Mesendoderm (in vitro differentiated cells): Measurements from ENCODE around the gene IPO11. TPM values are rescaled to one million over a fixed set of nuclear protein-coding genes. Genes with fewer than 3 reads are reported as not detected.

ENCODE experiments used
- DNase-seq: peaks from one replicate; pipeline ENCODE4 v3.0.0; 2013
- H2AK5ac ChIP-seq: 2 replicates; pipeline ENCODE4 v1.6.1; 2013; ENCODE audit warnings: low read length, inconsistent platforms
- H2BK120ac ChIP-seq: 2 replicates; pipeline ENCODE4 v1.6.1; 2013; ENCODE audit warnings: low read depth, mild to moderate bottlenecking, low read length, moderate library complexity, mixed read lengths
- H2BK15ac ChIP-seq: replicated peaks from 2 replicates; pipeline ENCODE4 v1.6.1; 2013; ENCODE audit warnings: low read depth, mild to moderate bottlenecking, moderate library complexity
- H2BK5ac ChIP-seq: 2 replicates; pipeline ENCODE4 v1.6.1; 2013; ENCODE audit warnings: low read length, inconsistent platforms
- H3K18ac ChIP-seq: 2 replicates; pipeline ENCODE4 v1.6.1; 2013; ENCODE audit warnings: mild to moderate bottlenecking, low read length, mixed read lengths
- H3K23ac ChIP-seq: one replicate; pipeline ENCODE4 v1.6.1; 2013; ENCODE audit warnings: low read length
- H3K27ac ChIP-seq: 2 replicates; pipeline ENCODE4 v1.5.1; 2013; ENCODE audit warnings: low read depth, mild to moderate bottlenecking, inconsistent platforms, low read length, moderate library complexity
- H3K27me3 ChIP-seq: 2 replicates; pipeline ENCODE4 v1.6.1; 2013; ENCODE audit warnings: low read length, control low read depth, mild to moderate bottlenecking, inconsistent platforms; ENCODE audit not compliant: insufficient read depth, poor library complexity
- H3K36me3 ChIP-seq: 2 replicates; pipeline ENCODE4 v1.6.1; 2013; ENCODE audit warnings: low read length, inconsistent platforms; ENCODE audit not compliant: control insufficient read depth, insufficient read depth
- H3K4ac ChIP-seq: one replicate; pipeline ENCODE4 v1.6.1; 2013; ENCODE audit warnings: low read depth, mild to moderate bottlenecking, low read length, moderate library complexity
- H3K4me1 ChIP-seq: 2 replicates; pipeline ENCODE4 v1.6.1; 2013; ENCODE audit warnings: low read depth, low read length, inconsistent platforms; ENCODE audit not compliant: control insufficient read depth
- H3K4me2 ChIP-seq: 2 replicates; pipeline ENCODE4 v1.6.1; 2013; ENCODE audit warnings: low read length
- H3K4me3 ChIP-seq: 2 replicates; pipeline ENCODE4 v1.5.1; 2013; ENCODE audit warnings: mild to moderate bottlenecking, low read length
- H3K56ac ChIP-seq: one replicate; pipeline ENCODE4 v1.6.1; 2013; ENCODE audit warnings: low read length
- H3K79me1 ChIP-seq: 2 replicates; pipeline ENCODE4 v1.6.1; 2013; ENCODE audit warnings: low read length, inconsistent platforms
- H3K79me2 ChIP-seq: 2 replicates; pipeline ENCODE4 v1.6.1; 2013; ENCODE audit warnings: mild to moderate bottlenecking, low read length; ENCODE audit not compliant: control insufficient read depth, insufficient read depth
- H3K9ac ChIP-seq: 2 replicates; pipeline ENCODE4 v1.6.1; 2013; ENCODE audit warnings: low read length, inconsistent platforms
- H4K5ac ChIP-seq: one replicate; pipeline ENCODE4 v1.6.1; 2013; ENCODE audit warnings: low read length
- H4K8ac ChIP-seq: one replicate; pipeline ENCODE4 v1.6.1; 2013; ENCODE audit warnings: low read depth, mild to moderate bottlenecking, control low read depth, low read length, moderate library complexity
- WGBS: extraction: QIAGEN DNeasy Blood & Tissue Kit; methylation state at CpG from one replicate; pipeline ENCODE4 v1.1.7; 2013; ENCODE audit warnings: low lambda C conversion rate, missing lambda C conversion rate; ENCODE audit not compliant: insufficient coverage; ENCODE audit errors: extremely low coverage; 5-methylcytosine and 5-hydroxymethylcytosine counted together
- polyA plus RNA-seq, 2 experiments: library from polyadenylated mRNA; stranded (reverse); fragments of 200-250 nt; gene quantifications; one replicate each; pipeline ENCODE4 v1.2.3, GENCODE V29; 2013

The IPO11 gene
- polyA plus RNA-seq (2013, experiment 1 of 2): 43.7 TPM
- polyA plus RNA-seq (2013, experiment 2 of 2): 44.0 TPM

DNA sequence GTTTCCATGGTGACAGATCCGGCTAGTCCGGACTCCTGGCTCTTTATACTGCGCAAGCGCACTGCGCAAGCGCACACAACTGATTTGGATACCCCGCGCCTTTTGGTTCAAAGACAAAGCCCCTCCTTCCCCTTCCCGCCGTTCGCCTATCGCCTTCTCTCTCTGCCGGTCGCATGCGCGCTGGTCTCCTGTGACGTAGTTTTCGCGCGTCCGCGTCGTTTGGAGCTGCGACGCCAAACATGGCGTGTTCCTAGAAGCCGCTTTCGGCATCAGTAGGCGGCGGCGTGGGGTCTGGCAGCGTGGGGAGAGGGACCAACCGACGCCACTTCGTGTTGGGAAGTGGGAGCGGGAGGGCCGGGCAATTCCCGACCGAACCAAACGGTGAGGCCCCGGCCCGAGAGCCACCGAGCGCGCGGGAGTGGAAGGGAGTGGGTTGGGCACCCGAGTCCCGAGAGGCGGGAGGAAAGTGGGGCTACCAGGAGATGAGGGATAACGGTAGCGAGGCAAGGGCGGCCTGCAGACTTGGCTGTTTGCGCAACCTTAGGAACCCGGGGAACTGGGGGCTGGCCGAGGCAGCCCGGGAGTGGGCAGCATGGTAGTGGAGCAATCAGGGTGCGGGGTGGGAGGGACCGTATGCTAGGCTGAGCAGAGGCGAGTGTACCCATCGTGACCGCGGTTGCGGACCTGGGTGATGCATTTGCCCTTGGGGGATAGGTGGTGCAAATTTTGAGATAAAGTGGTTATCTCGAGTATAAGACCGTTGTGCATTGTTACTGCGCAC is at the start of gene IPO11:
IPO11 (plus strand) TSS at position 215 of the 781 bp plus-strand sequence. CDS start 24,517 bp downstream, outside the sequence.
- H2BK5ac ChIP-seq: no peak within 1 kb of the TSS
- H3K36me3 ChIP-seq: no peaks in the 10 kb centered on the region
- H2AK5ac ChIP-seq: no peak within 1 kb of the TSS
- H3K4me1 ChIP-seq: peaks cover 2% of the 10 kb centered on the region
- peak within 1 kb of the TSS; percentile 44 for H4K5ac ChIP-seq
- WGBS: no CpG with 5 or more reads among the region's 66 CpGs
- H3K9ac ChIP-seq: peak within 1 kb of the TSS; percentile 86
- H3K4ac ChIP-seq: peak within 1 kb of the TSS; percentile 37
- H3K27ac ChIP-seq: no peak within 1 kb of the TSS
- H3K23ac ChIP-seq: no peak within 1 kb of the TSS
- no peaks in the 10 kb centered on the region for H3K27me3 ChIP-seq
- H3K4me2 ChIP-seq: peak within 1 kb of the TSS; percentile 92
- peaks cover 36% of the 10 kb centered on the region for H3K79me2 ChIP-seq
- peak within 1 kb of the TSS; percentile 93 for H3K56ac ChIP-seq
- peak within 1 kb of the TSS; percentile 97 for H3K4me3 ChIP-seq
- peak; percentile 100 for DNase-seq
- H4K8ac ChIP-seq: no peak within 1 kb of the TSS
- H2BK15ac ChIP-seq: no peak within 1 kb of the TSS
- H3K18ac ChIP-seq: no peak within 1 kb of the TSS
- no peaks in the 10 kb centered on the region for H3K79me1 ChIP-seq
- H2BK120ac ChIP-seq: no peak within 1 kb of the TSS

DNA sequence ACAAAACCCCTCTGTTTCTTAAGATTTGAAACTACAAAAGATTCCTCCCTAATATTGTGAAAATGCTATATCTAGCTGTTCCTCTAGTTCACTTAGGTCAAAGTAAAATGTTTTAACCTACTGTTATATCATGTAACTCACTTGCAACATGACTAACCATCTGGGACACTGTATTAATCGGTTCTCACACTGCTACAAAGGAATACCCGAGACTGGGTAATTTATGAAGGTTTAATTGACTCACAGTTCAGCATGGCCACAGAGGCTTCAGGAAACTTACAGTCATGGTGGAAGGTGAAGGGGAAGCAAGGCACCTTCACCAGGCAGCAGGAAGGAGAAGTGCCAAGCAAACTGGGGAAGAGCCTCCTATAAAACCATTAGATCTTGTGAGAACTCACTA is 43.5 kb upstream of the IPO11 start:
- no peak overlapping the region for H3K23ac ChIP-seq
- no peaks in the 10 kb centered on the region for H3K4me1 ChIP-seq
- H3K56ac ChIP-seq: no peak overlapping the region
- no peak overlapping the region for H3K4me3 ChIP-seq
- H3K27ac ChIP-seq: no peak overlapping the region
- H3K18ac ChIP-seq: no peak overlapping the region
- H2AK5ac ChIP-seq: no peak overlapping the region
- H3K36me3 ChIP-seq: peaks cover 1% of the 10 kb centered on the region
- DNase-seq: no peak
- H3K79me2 ChIP-seq: no peaks in the 10 kb centered on the region
- H2BK5ac ChIP-seq: no peak overlapping the region
- no peak overlapping the region for H2BK15ac ChIP-seq
- H3K9ac ChIP-seq: no peak overlapping the region
- WGBS: no CpG with 5 or more reads among the region's 2 CpGs
- H3K4ac ChIP-seq: no peak overlapping the region
- H3K27me3 ChIP-seq: no peaks in the 10 kb centered on the region
- no peak overlapping the region for H4K8ac ChIP-seq
- H3K79me1 ChIP-seq: no peaks in the 10 kb centered on the region
- H2BK120ac ChIP-seq: no peak overlapping the region
- no peak overlapping the region for H4K5ac ChIP-seq
- no peak overlapping the region for H3K4me2 ChIP-seq

DNA sequence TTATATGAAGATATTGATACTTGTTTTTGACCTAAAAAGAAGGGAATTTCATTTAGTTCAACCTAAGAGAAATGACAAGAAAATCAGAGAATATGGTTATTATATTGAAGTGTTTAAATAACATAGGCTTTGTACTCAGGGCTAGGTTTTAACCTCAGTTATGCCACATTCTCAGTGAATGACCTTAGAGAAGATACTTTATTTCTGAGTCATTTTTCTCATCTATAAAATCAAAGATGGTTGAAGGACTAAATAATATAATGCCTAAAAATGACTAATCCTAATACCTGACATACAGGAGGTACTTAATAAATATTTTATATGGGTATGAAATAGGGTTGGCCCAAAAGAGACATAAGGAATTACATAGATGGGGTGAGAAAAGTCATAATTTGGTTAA is 41.2 kb upstream of the IPO11 start:
- H3K4me3 ChIP-seq: no peak overlapping the region
- H3K27me3 ChIP-seq: no peaks in the 10 kb centered on the region
- no peak overlapping the region for H3K18ac ChIP-seq
- no peak overlapping the region for H3K4ac ChIP-seq
- no peaks in the 10 kb centered on the region for H3K79me2 ChIP-seq
- H3K4me2 ChIP-seq: no peak overlapping the region
- no peak overlapping the region for H3K9ac ChIP-seq
- no peaks in the 10 kb centered on the region for H3K4me1 ChIP-seq
- H3K56ac ChIP-seq: no peak overlapping the region
- H2BK5ac ChIP-seq: no peak overlapping the region
- no peak overlapping the region for H2BK120ac ChIP-seq
- no peak overlapping the region for H2AK5ac ChIP-seq
- no peak overlapping the region for H3K23ac ChIP-seq
- H3K36me3 ChIP-seq: peaks cover 1% of the 10 kb centered on the region
- no peak overlapping the region for H4K5ac ChIP-seq
- no peak for DNase-seq
- no peak overlapping the region for H3K27ac ChIP-seq
- H3K79me1 ChIP-seq: no peaks in the 10 kb centered on the region
- H2BK15ac ChIP-seq: no peak overlapping the region
- no peak overlapping the region for H4K8ac ChIP-seq

DNA sequence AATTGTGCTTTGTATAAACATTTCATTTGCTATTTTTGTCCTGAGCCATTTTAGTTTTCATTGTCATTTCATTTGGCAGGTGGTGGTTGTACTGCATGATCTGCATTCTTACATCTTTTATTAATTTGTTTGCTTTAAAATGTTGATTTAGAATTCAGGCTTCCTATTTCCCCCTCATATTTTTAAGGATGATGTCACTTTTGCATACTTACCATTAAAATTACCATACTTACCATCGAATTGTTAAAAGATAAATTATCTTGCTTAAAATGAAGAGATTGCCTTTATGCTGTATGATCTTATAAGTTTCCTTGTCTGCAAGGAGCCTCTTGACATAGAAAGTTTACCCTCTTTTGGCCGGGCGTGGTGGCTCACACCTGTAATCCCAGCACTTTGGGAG is 40.0 kb upstream of the IPO11 start:
- no peak overlapping the region for H4K5ac ChIP-seq
- H3K4ac ChIP-seq: no peak overlapping the region
- no peak overlapping the region for H2AK5ac ChIP-seq
- peaks cover 1% of the 10 kb centered on the region for H3K36me3 ChIP-seq
- H2BK5ac ChIP-seq: no peak overlapping the region
- H3K4me1 ChIP-seq: no peaks in the 10 kb centered on the region
- no peaks in the 10 kb centered on the region for H3K79me2 ChIP-seq
- H3K9ac ChIP-seq: no peak overlapping the region
- no peak overlapping the region for H3K4me2 ChIP-seq
- H3K27ac ChIP-seq: no peak overlapping the region
- H3K18ac ChIP-seq: no peak overlapping the region
- WGBS: no CpG with 5 or more reads among the region's 3 CpGs
- H4K8ac ChIP-seq: no peak overlapping the region
- DNase-seq: no peak
- H2BK15ac ChIP-seq: no peak overlapping the region
- no peak overlapping the region for H3K4me3 ChIP-seq
- H3K56ac ChIP-seq: no peak overlapping the region
- no peaks in the 10 kb centered on the region for H3K27me3 ChIP-seq
- H2BK120ac ChIP-seq: no peak overlapping the region
- no peak overlapping the region for H3K23ac ChIP-seq
- no peaks in the 10 kb centered on the region for H3K79me1 ChIP-seq

DNA sequence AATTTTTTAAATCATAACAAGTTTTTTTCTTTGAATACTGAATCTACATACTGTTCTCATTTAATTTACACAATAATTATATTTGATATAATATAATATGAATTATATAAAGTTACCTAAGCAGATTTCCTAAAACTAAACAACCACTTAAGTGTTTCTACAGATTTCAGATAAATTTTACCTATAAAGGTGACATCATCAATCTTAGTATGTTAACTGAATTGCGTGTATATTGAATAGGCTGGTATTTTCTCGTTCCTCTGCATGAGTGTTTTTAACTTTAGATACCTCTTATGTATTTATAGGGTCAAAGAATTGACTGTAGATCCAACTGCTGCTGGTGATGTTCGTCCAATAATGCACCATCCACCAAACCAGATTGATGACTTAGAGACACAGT is 39.2 kb upstream of the IPO11 start:
- Histone ChIP-seq H2BK120ac (no peak overlapping the region), H3K56ac (no peak overlapping the region)
- WGBS: no CpG with 5 or more reads among the region's 3 CpGs

DNA sequence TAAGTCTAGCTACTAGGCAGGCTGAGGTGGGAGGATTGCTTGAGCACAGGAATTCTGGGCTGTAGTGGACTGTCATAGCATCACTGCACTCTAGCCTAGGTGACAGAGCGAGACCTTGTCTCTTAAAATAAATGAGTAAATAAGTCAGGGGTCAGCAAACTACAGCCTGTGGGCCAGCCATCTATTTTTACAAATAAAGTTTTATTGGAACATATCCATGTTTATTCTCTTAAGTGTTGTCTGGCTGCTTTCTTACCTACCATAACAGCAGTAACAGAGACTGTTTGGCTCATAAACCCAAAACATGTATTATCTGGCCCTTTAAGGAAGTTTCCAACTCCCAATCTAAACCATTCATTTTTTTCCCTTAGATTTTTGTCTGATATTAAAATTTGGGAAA is 38.5 kb upstream of the IPO11 start:
- Histone ChIP-seq H3K4ac (no peak overlapping the region), H2BK15ac (no peak overlapping the region), H3K27me3 (no peaks in the 10 kb centered on the region), H3K4me2 (no peak overlapping the region), H3K36me3 (peaks cover 1% of the 10 kb centered on the region), H3K4me3 (no peak overlapping the region), H2BK120ac (no peak overlapping the region), H3K18ac (no peak overlapping the region), H3K23ac (no peak overlapping the region), H2AK5ac (no peak overlapping the region), H4K8ac (no peak overlapping the region), H3K79me2 (no peaks in the 10 kb centered on the region), H3K9ac (no peak overlapping the region), H3K56ac (no peak overlapping the region), H3K27ac (no peak overlapping the region), H2BK5ac (no peak overlapping the region), H4K5ac (no peak overlapping the region), H3K4me1 (no peaks in the 10 kb centered on the region), H3K79me1 (no peaks in the 10 kb centered on the region)
- no peak for DNase-seq
- no CpG with 5 or more reads among the region's 1 CpG for WGBS

More for the DNA sequence above, 39.2 kb upstream of the IPO11 start:
- no peak overlapping the region for H3K27ac ChIP-seq
- no peaks in the 10 kb centered on the region for H3K79me1 ChIP-seq
- H3K27me3 ChIP-seq: no peaks in the 10 kb centered on the region
- H2BK15ac ChIP-seq: no peak overlapping the region
- H3K4ac ChIP-seq: no peak overlapping the region
- H3K4me2 ChIP-seq: no peak overlapping the region
- no peak overlapping the region for H4K5ac ChIP-seq
- H3K23ac ChIP-seq: no peak overlapping the region
- peaks cover 1% of the 10 kb centered on the region for H3K36me3 ChIP-seq
- H3K18ac ChIP-seq: no peak overlapping the region
- no peak overlapping the region for H4K8ac ChIP-seq
- DNase-seq: no peak
- H3K4me3 ChIP-seq: no peak overlapping the region
- no peak overlapping the region for H2BK5ac ChIP-seq
- H3K79me2 ChIP-seq: no peaks in the 10 kb centered on the region
- no peak overlapping the region for H2AK5ac ChIP-seq
- H3K4me1 ChIP-seq: no peaks in the 10 kb centered on the region
- no peak overlapping the region for H3K9ac ChIP-seq
